Sigmoid colon (tissue), 4 donors: Measurements from ENCODE around the gene TRAPPC3L.

ENCODE experiments used
- POLR2A ChIP-seq, 2 donors: fragments of 450-650 bp; IDR thresholded peaks; one replicate each; pipeline ENCODE4 v1.6.1; 2016; ENCODE audit warnings: antibody characterized with exemption in 2 of 2, mild to moderate bottlenecking in 2 of 2, moderate library complexity in 2 of 2
- POLR2AphosphoS5 ChIP-seq, 4 donors: sonication (generic); formaldehyde crosslinking; IDR thresholded peaks; one replicate each; pipeline ENCODE4 v1.6.1; 2017; ENCODE audit warnings: antibody characterized with exemption in 4 of 4
- TF ChIP-seq, protein P1 (sequence below), 4 experiments: fragments of 450-650 bp in 3 of 4; fragments of 200-600 bp in 1 of 4; IDR thresholded peaks; one replicate each; pipeline ENCODE4 v1.5.1; 2016 to 2019; ENCODE audit warnings: antibody characterized with exemption in 4 of 4, mild to moderate bottlenecking in 3 of 4, moderate library complexity in 2 of 4

DNA sequence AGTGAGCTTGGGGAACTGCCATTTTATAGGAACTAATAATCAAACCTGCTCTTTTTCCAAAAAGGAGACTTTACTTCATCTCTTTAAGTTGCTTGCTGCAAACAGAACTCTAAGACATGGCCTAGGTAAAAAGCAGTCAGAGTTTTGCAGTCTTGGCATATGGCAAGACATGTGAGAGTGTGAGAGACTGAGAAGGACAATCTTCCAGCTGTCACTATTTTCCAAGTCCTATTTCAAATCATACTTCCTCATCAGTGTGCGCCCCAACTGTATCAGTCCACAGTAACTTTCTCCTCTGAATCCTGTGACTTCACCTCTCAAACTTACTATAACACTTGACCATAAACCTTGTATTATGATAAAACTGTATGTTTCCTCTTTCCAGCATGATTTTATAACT is 74.0 kb downstream of the TRAPPC3L start:
- TF ChIP-seq, protein P1, sequence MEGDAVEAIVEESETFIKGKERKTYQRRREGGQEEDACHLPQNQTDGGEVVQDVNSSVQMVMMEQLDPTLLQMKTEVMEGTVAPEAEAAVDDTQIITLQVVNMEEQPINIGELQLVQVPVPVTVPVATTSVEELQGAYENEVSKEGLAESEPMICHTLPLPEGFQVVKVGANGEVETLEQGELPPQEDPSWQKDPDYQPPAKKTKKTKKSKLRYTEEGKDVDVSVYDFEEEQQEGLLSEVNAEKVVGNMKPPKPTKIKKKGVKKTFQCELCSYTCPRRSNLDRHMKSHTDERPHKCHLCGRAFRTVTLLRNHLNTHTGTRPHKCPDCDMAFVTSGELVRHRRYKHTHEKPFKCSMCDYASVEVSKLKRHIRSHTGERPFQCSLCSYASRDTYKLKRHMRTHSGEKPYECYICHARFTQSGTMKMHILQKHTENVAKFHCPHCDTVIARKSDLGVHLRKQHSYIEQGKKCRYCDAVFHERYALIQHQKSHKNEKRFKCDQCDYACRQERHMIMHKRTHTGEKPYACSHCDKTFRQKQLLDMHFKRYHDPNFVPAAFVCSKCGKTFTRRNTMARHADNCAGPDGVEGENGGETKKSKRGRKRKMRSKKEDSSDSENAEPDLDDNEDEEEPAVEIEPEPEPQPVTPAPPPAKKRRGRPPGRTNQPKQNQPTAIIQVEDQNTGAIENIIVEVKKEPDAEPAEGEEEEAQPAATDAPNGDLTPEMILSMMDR (IDR thresholded peaks at IDR 0.05), result no peak
- no peak for TF ChIP-seq POLR2A (IDR thresholded peaks at IDR 0.05)
- no peak for TF ChIP-seq POLR2AphosphoS5 (IDR thresholded peaks at IDR 0.05)
